ENCODE data around the gene CADM1.
A peak's percentile ranks its signal among the peaks of the same experiment; 100 is the strongest.

CADM1 gene

GRCh38 chr11:115398333-115399080, 105.7 kb downstream of the CADM1 start:
- no peak for DNase-seq (ENCODE audit: low spot score)

- peak; percentile 59 for DNase-seq (ENCODE audit: low spot score)
Measured at GRCh38 chr11:115396533-115396932, 107.7 kb downstream of the CADM1 start.

GRCh38 chr11:115393950-115394349, 110.3 kb downstream of the CADM1 start:
- DNase-seq (ENCODE audit: low spot score), result no peak

- peak; percentile 33 for DNase-seq (ENCODE audit: low spot score)
Measured at GRCh38 chr11:115391598-115391997, 112.6 kb downstream of the CADM1 start.

GRCh38 chr11:115391160-115391559, 113.1 kb downstream of the CADM1 start:
- no peak for DNase-seq (ENCODE audit: low spot score)

GRCh38 chr11:115390441-115390840, 113.8 kb downstream of the CADM1 start:
- no peak for DNase-seq (ENCODE audit: low spot score)

- DNase-seq (ENCODE audit: low spot score), result no peak
Measured at GRCh38 chr11:115389790-115390189, 114.4 kb downstream of the CADM1 start.

GRCh38 chr11:115385226-115385625, 119.0 kb downstream of the CADM1 start:
- DNase-seq (ENCODE audit: low spot score), result no peak

GRCh38 chr11:115384236-115384635, 120.0 kb downstream of the CADM1 start:
- DNase-seq (ENCODE audit: low spot score), result no peak

- no peak for DNase-seq (ENCODE audit: low spot score)
Measured at GRCh38 chr11:115383431-115383830, 120.8 kb downstream of the CADM1 start.

GRCh38 chr11:115379528-115379927, 124.7 kb downstream of the CADM1 start:
- DNase-seq (ENCODE audit: low spot score), result no peak

- DNase-seq (ENCODE audit: low spot score), result no peak
Measured at GRCh38 chr11:115378557-115378956, 125.7 kb downstream of the CADM1 start.

- DNase-seq (ENCODE audit: low spot score), result no peak
Measured at GRCh38 chr11:115377882-115378296, 126.3 kb downstream of the CADM1 start.

- no peak for DNase-seq (ENCODE audit: low spot score)
Measured at GRCh38 chr11:115368616-115369015, 135.6 kb downstream of the CADM1 start.

- DNase-seq (ENCODE audit: low spot score), result no peak
Measured at GRCh38 chr11:115366826-115367225, 137.4 kb downstream of the CADM1 start.

GRCh38 chr11:115365907-115366306, 138.3 kb downstream of the CADM1 start:
- DNase-seq (ENCODE audit: low spot score), result no peak

GRCh38 chr11:115364896-115365295, 139.3 kb downstream of the CADM1 start:
- no peak for DNase-seq (ENCODE audit: low spot score)

- no peak for DNase-seq (ENCODE audit: low spot score)
Measured at GRCh38 chr11:115363921-115364320, 140.3 kb downstream of the CADM1 start.

GRCh38 chr11:115363426-115363825, 140.8 kb downstream of the CADM1 start:
- DNase-seq (ENCODE audit: low spot score), result no peak

GRCh38 chr11:115362997-115363396, 141.2 kb downstream of the CADM1 start:
- DNase-seq (ENCODE audit: low spot score), result no peak

- no peak for DNase-seq (ENCODE audit: low spot score)
Measured at GRCh38 chr11:115361025-115361424, 143.2 kb downstream of the CADM1 start.

GRCh38 chr11:115360186-115360824, 143.9 kb downstream of the CADM1 start:
- DNase-seq (ENCODE audit: low spot score), result no peak

- DNase-seq (ENCODE audit: low spot score), result no peak
Measured at GRCh38 chr11:115357066-115357465, 147.1 kb downstream of the CADM1 start.
